GM23338 (cell line): ENCODE measurements around the gene ASTN1. TPM values are rescaled to one million over a fixed set of nuclear protein-coding genes. Genes with fewer than 3 reads are reported as not detected.

Source experiments
- ATAC-seq: fragments of 200-7000 bp; cut with Tn5 transposase; 3 replicates; pipeline ENCODE4 v1.9.1; 2020
- DNase-seq: peaks from one replicate; pipeline ENCODE4 v3.0.0-alpha.2; 2015; ENCODE audit warnings: low spot score
- H2AFZ ChIP-seq: fragments of 200-600 bp; sonication (generic); 2 replicates; pipeline ENCODE4 v1.8.0; 2016; ENCODE audit warnings: antibody characterized with exemption, mild to moderate bottlenecking, moderate library complexity
- H3F3A ChIP-seq: fragments of 200-600 bp; sonication (generic); replicated peaks from 2 replicates; pipeline ENCODE4 v1.8.0; 2017; ENCODE audit warnings: antibody characterized with exemption, mixed run types, low read depth
- H3K27ac ChIP-seq: fragments of 200-600 bp; sonication (generic); 2 replicates; pipeline ENCODE4 v1.6.1; 2016; ENCODE audit warnings: low read depth
- H3K27me3 ChIP-seq: fragments of 200-600 bp; sonication (generic); 2 replicates; pipeline ENCODE4 v1.8.0; 2016; ENCODE audit warnings: mild to moderate bottlenecking, mixed run types, moderate library complexity; ENCODE audit not compliant: insufficient read depth
- H3K36me3 ChIP-seq: fragments of 200-600 bp; sonication (generic); 2 replicates; pipeline ENCODE4 v1.8.0; 2016; ENCODE audit warnings: mild to moderate bottlenecking; ENCODE audit not compliant: insufficient read depth
- H3K4me1 ChIP-seq: fragments of 200-600 bp; sonication (generic); 2 replicates; pipeline ENCODE4 v1.8.0; 2016; ENCODE audit warnings: mild to moderate bottlenecking, moderate library complexity; ENCODE audit not compliant: insufficient read depth
- H3K4me2 ChIP-seq: fragments of 200-600 bp; sonication (generic); 2 replicates; pipeline ENCODE4 v1.7.1; 2017; ENCODE audit warnings: mixed run types
- H3K4me3 ChIP-seq: fragments of 200-600 bp; sonication (generic); 2 replicates; pipeline ENCODE4 v1.6.1; 2016; ENCODE audit warnings: mixed run types
- H3K79me2 ChIP-seq: fragments of 200-600 bp; sonication (generic); replicated peaks from 2 replicates; pipeline ENCODE4 v1.8.0; 2017; ENCODE audit warnings: mild to moderate bottlenecking; ENCODE audit not compliant: insufficient read depth
- H3K9me2 ChIP-seq: fragments of 200-600 bp; sonication (generic); 2 replicates; pipeline ENCODE4 v1.8.0; 2017; ENCODE audit not compliant: insufficient read depth
- H4K20me1 ChIP-seq: fragments of 200-600 bp; sonication (generic); replicated peaks from 2 replicates; pipeline ENCODE4 v1.8.0; 2017; ENCODE audit warnings: mild to moderate bottlenecking; ENCODE audit not compliant: insufficient read depth
- H3K27ac Mint-ChIP-seq: 2 replicates; pipeline ENCODE4 v1.8.0; 2020; ENCODE audit warnings: inconsistent platforms, mild to moderate bottlenecking, moderate library complexity, mixed read lengths
- H3K27me3 Mint-ChIP-seq: 3 replicates; pipeline ENCODE4 v1.8.0; 2022; ENCODE audit warnings: low read depth, mild to moderate bottlenecking, moderate library complexity, mixed read lengths, inconsistent platforms; ENCODE audit not compliant: insufficient read depth, poor library complexity
- H3K36me3 Mint-ChIP-seq: 3 replicates; pipeline ENCODE4 v1.8.0; 2021; ENCODE audit warnings: low read depth, mild to moderate bottlenecking, inconsistent platforms, moderate library complexity, mixed read lengths
- H3K4me1 Mint-ChIP-seq: 3 replicates; pipeline ENCODE4 v1.8.0; 2020; ENCODE audit warnings: mild to moderate bottlenecking, inconsistent platforms, mixed read lengths
- H3K4me3 Mint-ChIP-seq: 3 replicates; pipeline ENCODE4 v1.8.0; 2021; ENCODE audit warnings: moderate library complexity, mild to moderate bottlenecking, inconsistent platforms, mixed read lengths
- H3K9me3 Mint-ChIP-seq: 3 replicates; pipeline ENCODE4 v1.8.0; 2020; ENCODE audit warnings: moderate library complexity, mild to moderate bottlenecking, inconsistent platforms, mixed read lengths
- NANOG ChIP-seq: IDR thresholded peaks from 2 replicates; pipeline ENCODE4 v1.6.1; 2016; ENCODE audit warnings: antibody characterized with exemption, borderline replicate concordance
- POLR2AphosphoS5 ChIP-seq: IDR thresholded peaks from 2 replicates; pipeline ENCODE4 v1.6.1; 2016; ENCODE audit warnings: antibody characterized with exemption, low read depth
- polyA plus RNA-seq: library from polyadenylated mRNA; unstranded; fragments of >200 nt; fragmentation: Nextera tagmentation; extraction: Ambion mirVana; gene quantifications from 2 replicates; pipeline ENCODE4 v1.2.1, GENCODE V29; 2016
- total RNA-seq: library from RNA; depleted of rRNA; stranded (reverse); fragments of >200 nt; shearing (Covaris generic); gene quantifications from 2 replicates; pipeline ENCODE4 v1.2.3, GENCODE V29; 2014
- TF ChIP-seq, protein P1 (sequence below): IDR thresholded peaks from 2 replicates; pipeline ENCODE4 v1.6.1; 2016; ENCODE audit warnings: antibody characterized with exemption
- TF ChIP-seq, protein P2 (sequence below): fragments of 250-450 bp; sonication (Bioruptor Pico); IDR thresholded peaks from 2 replicates; pipeline ENCODE4 v1.5.0; 2020; ENCODE audit warnings: mild to moderate bottlenecking, moderate library complexity
- TF ChIP-seq, protein P3 (sequence below): IDR thresholded peaks from one replicate; pipeline ENCODE4 v1.6.1; 2018; ENCODE audit warnings: antibody characterized with exemption; ENCODE audit not compliant: unreplicated experiment
- TF ChIP-seq, protein P4 (sequence below), 2 experiments: fragments of 200-600 bp in 1 of 2; sonication (generic) in 1 of 2; conservative IDR thresholded peaks; 2 replicates each; pipeline versions ENCODE4 v1.5.1 to v1.6.1; 2016 to 2017; ENCODE audit warnings: antibody characterized with exemption in 2 of 2, low read depth in 2 of 2, mild to moderate bottlenecking in 2 of 2, moderate library complexity in 1 of 2

ASTN1 gene
- total and polyA plus RNA-seq, 2 experiments from 2014 or later: 2.0 to 5.2 TPM

DNA sequence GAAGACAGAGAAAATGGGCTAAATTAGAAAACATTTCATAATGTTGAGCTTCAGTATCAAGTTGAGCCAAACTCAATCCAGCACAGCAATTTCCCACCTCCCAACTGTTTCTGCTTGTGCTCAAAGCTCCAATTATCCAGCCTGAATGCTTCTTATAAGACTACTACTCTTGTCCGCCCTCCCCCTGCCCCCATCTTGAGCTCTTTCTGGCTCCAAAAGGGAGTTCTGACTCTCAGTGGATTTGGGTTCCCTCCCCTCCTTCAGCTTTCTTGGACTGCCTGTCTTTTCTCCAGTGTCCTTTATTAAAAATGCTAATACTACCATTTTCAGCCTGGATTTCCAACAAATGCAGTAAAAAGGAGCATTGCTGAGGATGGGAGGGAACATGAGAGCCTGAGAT is 174.8 kb downstream of the ASTN1 start:
- Mint-ChIP-seq H3K4me1 (peaks cover 12% of the 10 kb centered on the region; the same call in 2 of the 3 replicates), H3K36me3 (no peaks in the 10 kb centered on the region), H3K4me3 (no peak overlapping the region), H3K27ac (no peak overlapping the region), H3K9me3 (no peaks in the 10 kb centered on the region), H3K27me3 (peaks cover 2% of the 10 kb centered on the region)
- Histone ChIP-seq H3K4me3 (no peak overlapping the region), H3F3A (no peaks in the 10 kb centered on the region), H3K79me2 (no peaks in the 10 kb centered on the region), H2AFZ (no peak overlapping the region), H3K27ac (no peak overlapping the region), H3K36me3 (no peaks in the 10 kb centered on the region), H3K4me2 (no peak overlapping the region), H3K4me1 (no peaks in the 10 kb centered on the region), H3K9me2 (no peaks in the 10 kb centered on the region; the same call in 1 of the 2 replicates), H4K20me1 (no peaks in the 10 kb centered on the region), H3K27me3 (no peaks in the 10 kb centered on the region)
- DNase-seq (no peak), ATAC-seq (no peak)
- TF ChIP-seq, protein P1, sequence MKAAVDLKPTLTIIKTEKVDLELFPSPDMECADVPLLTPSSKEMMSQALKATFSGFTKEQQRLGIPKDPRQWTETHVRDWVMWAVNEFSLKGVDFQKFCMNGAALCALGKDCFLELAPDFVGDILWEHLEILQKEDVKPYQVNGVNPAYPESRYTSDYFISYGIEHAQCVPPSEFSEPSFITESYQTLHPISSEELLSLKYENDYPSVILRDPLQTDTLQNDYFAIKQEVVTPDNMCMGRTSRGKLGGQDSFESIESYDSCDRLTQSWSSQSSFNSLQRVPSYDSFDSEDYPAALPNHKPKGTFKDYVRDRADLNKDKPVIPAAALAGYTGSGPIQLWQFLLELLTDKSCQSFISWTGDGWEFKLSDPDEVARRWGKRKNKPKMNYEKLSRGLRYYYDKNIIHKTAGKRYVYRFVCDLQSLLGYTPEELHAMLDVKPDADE: no peak
- TF ChIP-seq, protein P2, sequence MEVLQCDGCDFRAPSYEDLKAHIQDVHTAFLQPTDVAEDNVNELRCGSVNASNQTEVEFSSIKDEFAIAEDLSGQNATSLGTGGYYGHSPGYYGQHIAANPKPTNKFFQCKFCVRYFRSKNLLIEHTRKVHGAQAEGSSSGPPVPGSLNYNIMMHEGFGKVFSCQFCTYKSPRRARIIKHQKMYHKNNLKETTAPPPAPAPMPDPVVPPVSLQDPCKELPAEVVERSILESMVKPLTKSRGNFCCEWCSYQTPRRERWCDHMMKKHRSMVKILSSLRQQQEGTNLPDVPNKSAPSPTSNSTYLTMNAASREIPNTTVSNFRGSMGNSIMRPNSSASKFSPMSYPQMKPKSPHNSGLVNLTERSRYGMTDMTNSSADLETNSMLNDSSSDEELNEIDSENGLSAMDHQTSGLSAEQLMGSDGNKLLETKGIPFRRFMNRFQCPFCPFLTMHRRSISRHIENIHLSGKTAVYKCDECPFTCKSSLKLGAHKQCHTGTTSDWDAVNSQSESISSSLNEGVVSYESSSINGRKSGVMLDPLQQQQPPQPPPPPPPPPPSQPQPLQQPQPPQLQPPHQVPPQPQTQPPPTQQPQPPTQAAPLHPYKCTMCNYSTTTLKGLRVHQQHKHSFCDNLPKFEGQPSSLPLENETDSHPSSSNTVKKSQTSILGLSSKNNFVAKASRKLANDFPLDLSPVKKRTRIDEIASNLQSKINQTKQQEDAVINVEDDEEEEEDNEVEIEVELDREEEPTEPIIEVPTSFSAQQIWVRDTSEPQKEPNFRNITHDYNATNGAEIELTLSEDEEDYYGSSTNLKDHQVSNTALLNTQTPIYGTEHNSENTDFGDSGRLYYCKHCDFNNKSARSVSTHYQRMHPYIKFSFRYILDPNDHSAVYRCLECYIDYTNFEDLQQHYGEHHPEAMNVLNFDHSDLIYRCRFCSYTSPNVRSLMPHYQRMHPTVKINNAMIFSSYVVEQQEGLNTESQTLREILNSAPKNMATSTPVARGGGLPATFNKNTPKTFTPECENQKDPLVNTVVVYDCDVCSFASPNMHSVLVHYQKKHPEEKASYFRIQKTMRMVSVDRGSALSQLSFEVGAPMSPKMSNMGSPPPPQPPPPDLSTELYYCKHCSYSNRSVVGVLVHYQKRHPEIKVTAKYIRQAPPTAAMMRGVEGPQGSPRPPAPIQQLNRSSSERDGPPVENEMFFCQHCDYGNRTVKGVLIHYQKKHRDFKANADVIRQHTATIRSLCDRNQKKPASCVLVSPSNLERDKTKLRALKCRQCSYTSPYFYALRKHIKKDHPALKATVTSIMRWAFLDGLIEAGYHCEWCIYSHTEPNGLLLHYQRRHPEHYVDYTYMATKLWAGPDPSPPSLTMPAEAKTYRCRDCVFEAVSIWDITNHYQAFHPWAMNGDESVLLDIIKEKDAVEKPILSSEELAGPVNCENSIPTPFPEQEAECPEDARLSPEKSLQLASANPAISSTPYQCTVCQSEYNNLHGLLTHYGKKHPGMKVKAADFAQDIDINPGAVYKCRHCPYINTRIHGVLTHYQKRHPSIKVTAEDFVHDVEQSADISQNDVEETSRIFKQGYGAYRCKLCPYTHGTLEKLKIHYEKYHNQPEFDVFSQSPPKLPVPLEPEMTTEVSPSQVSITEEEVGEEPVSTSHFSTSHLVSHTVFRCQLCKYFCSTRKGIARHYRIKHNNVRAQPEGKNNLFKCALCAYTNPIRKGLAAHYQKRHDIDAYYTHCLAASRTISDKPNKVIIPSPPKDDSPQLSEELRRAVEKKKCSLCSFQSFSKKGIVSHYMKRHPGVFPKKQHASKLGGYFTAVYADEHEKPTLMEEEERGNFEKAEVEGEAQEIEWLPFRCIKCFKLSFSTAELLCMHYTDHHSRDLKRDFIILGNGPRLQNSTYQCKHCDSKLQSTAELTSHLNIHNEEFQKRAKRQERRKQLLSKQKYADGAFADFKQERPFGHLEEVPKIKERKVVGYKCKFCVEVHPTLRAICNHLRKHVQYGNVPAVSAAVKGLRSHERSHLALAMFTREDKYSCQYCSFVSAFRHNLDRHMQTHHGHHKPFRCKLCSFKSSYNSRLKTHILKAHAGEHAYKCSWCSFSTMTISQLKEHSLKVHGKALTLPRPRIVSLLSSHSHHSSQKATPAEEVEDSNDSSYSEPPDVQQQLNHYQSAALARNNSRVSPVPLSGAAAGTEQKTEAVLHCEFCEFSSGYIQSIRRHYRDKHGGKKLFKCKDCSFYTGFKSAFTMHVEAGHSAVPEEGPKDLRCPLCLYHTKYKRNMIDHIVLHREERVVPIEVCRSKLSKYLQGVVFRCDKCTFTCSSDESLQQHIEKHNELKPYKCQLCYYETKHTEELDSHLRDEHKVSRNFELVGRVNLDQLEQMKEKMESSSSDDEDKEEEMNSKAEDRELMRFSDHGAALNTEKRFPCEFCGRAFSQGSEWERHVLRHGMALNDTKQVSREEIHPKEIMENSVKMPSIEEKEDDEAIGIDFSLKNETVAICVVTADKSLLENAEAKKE: no peak
- TF ChIP-seq, protein P3, sequence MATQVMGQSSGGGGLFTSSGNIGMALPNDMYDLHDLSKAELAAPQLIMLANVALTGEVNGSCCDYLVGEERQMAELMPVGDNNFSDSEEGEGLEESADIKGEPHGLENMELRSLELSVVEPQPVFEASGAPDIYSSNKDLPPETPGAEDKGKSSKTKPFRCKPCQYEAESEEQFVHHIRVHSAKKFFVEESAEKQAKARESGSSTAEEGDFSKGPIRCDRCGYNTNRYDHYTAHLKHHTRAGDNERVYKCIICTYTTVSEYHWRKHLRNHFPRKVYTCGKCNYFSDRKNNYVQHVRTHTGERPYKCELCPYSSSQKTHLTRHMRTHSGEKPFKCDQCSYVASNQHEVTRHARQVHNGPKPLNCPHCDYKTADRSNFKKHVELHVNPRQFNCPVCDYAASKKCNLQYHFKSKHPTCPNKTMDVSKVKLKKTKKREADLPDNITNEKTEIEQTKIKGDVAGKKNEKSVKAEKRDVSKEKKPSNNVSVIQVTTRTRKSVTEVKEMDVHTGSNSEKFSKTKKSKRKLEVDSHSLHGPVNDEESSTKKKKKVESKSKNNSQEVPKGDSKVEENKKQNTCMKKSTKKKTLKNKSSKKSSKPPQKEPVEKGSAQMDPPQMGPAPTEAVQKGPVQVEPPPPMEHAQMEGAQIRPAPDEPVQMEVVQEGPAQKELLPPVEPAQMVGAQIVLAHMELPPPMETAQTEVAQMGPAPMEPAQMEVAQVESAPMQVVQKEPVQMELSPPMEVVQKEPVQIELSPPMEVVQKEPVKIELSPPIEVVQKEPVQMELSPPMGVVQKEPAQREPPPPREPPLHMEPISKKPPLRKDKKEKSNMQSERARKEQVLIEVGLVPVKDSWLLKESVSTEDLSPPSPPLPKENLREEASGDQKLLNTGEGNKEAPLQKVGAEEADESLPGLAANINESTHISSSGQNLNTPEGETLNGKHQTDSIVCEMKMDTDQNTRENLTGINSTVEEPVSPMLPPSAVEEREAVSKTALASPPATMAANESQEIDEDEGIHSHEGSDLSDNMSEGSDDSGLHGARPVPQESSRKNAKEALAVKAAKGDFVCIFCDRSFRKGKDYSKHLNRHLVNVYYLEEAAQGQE: no peak
- TF ChIP-seq NANOG (no peak), POLR2AphosphoS5 (no peak)
- TF ChIP-seq, protein P4, sequence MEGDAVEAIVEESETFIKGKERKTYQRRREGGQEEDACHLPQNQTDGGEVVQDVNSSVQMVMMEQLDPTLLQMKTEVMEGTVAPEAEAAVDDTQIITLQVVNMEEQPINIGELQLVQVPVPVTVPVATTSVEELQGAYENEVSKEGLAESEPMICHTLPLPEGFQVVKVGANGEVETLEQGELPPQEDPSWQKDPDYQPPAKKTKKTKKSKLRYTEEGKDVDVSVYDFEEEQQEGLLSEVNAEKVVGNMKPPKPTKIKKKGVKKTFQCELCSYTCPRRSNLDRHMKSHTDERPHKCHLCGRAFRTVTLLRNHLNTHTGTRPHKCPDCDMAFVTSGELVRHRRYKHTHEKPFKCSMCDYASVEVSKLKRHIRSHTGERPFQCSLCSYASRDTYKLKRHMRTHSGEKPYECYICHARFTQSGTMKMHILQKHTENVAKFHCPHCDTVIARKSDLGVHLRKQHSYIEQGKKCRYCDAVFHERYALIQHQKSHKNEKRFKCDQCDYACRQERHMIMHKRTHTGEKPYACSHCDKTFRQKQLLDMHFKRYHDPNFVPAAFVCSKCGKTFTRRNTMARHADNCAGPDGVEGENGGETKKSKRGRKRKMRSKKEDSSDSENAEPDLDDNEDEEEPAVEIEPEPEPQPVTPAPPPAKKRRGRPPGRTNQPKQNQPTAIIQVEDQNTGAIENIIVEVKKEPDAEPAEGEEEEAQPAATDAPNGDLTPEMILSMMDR (conservative IDR thresholded peaks at IDR 0.05; ENCODE audit: low read depth in 2 of 2): no peak
